DMS53 treated with DMSO at 0.1 percent for 48 hours (cell line): ENCODE data around the gene PRPH.

Experiments
- DNase-seq: peaks from one replicate; lab custom pipeline; 2025; ENCODE audit not compliant: unreplicated experiment; lab: John Stamatoyannopoulos, UW

Gene PRPH

DNA sequence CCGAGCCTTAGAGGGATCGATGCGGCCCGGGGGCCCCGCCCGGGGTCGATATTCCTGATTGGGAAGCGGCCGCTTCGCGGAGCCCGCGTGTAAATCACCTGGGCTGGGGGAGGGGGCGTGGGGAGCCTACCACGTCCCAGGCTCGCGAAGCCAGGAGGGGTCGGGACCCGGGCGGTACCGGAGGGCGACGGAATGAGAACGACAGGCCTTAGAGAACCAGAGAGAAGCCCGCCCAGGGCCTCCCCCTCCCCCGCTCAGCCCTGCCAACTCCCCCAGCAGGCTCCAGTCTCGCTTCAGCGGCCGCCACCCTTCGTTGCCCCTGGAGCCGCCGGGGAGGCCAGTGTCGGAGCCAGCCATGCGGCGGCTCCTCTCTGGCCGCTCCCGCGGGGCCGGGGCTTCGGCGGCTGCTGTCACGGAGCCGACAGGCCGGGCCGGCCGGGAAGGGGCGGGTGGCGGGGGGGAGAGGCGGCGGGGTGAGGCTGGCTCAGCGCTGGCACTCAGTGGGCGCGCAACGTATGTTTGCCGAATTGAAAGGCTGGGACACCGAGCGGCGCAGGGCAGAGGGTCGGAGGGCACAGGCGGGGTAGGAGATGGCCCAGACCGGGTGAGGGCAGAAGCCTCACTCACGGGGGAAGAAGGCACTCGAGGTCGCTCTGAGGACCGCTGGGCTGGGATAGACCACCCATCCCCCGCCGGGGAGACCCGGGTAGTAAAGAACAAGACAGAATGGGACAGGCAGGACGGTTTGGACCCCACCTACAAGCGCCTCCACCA, 50.3 kb downstream of the PRPH start:
- DNase-seq: no peak

DNA sequence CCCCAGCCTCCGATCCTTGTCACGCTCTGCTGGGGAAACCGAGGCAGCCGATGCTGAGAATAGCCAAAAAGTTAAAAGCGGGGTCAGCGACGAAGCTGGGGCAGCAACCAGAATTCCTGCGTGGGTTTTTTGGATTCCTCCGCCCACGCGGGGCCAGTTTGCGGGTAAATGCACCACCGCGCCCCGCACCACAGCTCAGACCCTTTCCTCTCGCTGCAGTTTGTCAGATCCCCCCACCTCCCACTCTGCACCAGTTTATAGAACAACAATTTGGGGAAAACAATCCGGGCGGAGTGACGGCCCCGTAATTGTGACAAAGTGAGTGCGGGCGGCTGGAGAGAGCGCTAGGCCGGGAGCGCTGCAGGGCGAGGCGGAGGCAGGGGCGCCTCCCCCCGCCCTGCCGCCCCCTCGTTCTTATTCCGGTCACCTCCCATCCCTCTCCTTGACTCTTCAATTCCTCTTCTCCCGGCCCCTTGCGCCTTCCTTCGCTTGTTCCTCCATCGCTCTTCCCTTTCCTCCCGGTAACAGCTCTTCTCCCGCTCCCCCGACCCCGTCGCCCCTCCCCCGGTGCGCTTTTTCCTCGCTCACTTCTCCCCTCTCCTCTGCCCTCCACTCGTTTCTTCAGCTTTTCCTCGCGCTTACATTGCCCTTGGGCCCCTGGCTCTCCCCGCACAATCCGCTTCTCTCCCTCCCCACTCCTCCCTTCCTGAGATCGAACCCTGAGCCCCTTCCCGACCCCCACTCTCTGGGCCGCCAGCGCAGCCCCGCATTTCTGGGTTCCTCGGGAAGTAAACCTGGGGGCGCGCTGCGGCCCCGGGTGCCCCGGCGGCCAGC, 51.1 kb downstream of the PRPH start:
- DNase-seq: no peak

DNA sequence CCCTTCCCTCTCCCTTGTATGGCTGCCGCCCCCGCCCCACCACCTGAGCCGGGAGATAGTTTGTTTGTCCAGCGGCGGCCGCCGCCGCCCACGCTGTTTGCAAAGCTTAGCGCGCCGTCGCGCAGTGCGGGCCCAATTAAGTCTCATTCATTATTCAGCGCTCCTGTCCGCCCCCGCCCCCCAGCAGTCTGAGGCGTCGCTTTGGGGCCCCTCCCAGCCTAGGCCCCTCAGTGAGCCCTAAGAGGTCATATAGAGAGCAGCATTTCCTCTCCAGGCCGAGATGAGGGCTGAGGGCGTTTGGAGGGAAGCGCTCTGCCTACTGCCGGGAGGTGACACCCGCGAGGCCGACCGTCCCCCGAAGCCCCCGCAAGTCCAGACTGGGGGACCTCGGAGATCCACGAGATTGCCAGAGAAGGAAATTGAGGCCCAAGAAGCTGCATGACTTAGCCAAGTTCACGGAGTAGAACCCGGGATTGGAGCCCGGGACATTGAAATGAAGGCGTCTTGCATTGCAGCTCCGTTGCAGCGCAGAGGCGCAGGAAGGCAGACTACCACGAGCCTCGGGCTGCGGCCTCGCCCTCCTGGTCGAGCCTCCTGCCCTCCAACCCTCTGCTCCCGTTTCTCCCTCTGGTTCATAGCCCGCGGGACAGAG, 51.8 kb downstream of the PRPH start, which contains the start of gene DNAJC22:
Gene DNAJC22 (plus strand): TSS at position 230 of the 652 bp plus-strand sequence. CDS start 1,985 bp downstream, outside the sequence.
- DNase-seq: peak; percentile 67

DNA sequence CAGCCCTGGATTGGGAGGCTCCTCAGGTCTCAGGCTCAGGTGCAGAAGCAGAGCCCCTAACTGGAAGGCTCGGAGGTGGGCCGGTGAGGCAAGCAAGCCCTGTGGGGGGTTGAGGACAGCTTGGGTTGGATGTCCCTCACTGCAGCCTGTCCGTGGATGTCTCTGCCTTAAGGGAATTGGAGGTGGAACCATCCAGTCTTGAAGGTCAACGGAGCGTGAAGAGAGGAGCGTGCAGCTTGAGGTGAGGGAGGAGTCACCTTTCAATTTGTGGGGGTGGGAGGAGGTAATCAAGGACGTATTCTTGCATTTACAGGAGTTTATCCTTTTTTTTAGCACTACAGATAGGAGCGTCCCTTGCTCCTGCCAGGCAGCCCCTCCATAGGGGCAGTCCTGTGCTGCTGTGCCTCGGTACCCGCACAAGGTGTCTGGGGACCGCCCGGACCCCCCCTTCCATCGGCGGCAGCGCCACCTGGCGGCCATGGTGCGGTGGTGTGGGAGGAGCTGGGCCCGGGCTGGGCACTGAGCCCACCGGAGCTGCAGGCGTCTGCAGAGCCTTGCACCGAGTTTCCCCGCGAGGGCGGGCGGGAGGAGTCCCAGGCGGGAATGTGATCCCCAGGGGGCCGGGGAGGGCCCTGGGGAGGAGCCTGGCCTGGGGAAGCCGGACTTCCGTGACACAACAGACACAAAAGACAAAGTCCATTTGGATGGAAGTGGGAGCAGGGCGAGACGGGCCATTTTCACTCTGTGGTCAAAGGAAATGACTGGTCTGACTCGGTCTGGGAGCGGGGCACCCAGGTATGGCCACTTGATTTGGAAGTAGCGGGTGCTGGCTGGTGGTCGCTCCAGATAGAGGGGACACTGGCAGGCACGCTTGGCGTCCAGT, 52.6 kb downstream of the PRPH start:
- DNase-seq: peak; percentile 67
